Spleen (tissue), 13 donors: ENCODE measurements around the gene PNRC2. TPM values are rescaled to one million over a fixed set of nuclear protein-coding genes. Genes with fewer than 3 reads are reported as not detected.

Experiments
- DNase-seq: peaks from one replicate; pipeline ENCODE4 v3.0.0-alpha.2; 2020
- H3K27ac ChIP-seq, 8 donors: fragments of 200-600 bp; sonication (generic) in 7 of 8; 1 replicate in 4 of 8; 2 replicates in 4 of 8; pipeline versions ENCODE4 v1.5.0 to v1.8.0; 2016 to 2021; ENCODE audit warnings: inconsistent platforms in 4 of 8, mild to moderate bottlenecking in 4 of 8, moderate library complexity in 1 of 8
- H3K27me3 ChIP-seq, 7 donors: fragments of 200-600 bp; sonication (generic) in 6 of 7; replicated peaks in 1 of 7; 1 replicate in 4 of 7; 2 replicates in 3 of 7; pipeline versions ENCODE4 v1.5.0 to v1.8.0; 2016 to 2021; ENCODE audit warnings: inconsistent platforms in 3 of 7, mild to moderate bottlenecking in 1 of 7
- H3K36me3 ChIP-seq, 6 donors: fragments of 200-600 bp; sonication (generic) in 5 of 6; 1 replicate in 4 of 6; 2 replicates in 2 of 6; pipeline versions ENCODE4 v1.5.0 to v1.8.0; 2016 to 2021; ENCODE audit warnings: inconsistent platforms in 2 of 6
- H3K4me1 ChIP-seq, 6 donors: fragments of 200-600 bp; sonication (generic) in 5 of 6; 1 replicate in 3 of 6; 2 replicates in 3 of 6; pipeline versions ENCODE4 v1.5.0 to v1.8.0; 2016 to 2021; ENCODE audit warnings: inconsistent platforms in 3 of 6
- H3K4me3 ChIP-seq, 8 donors: fragments of 200-600 bp; sonication (generic) in 7 of 8; 1 replicate in 4 of 8; 2 replicates in 4 of 8; pipeline versions ENCODE4 v1.5.0 to v1.8.0; 2016 to 2021; ENCODE audit warnings: inconsistent platforms in 4 of 8, mild to moderate bottlenecking in 4 of 8, moderate library complexity in 2 of 8
- H3K9me3 ChIP-seq, 8 donors: fragments of 200-600 bp; sonication (generic) in 7 of 8; 1 replicate in 4 of 8; 2 replicates in 4 of 8; pipeline versions ENCODE4 v1.5.0 to v1.8.0; 2016 to 2021; ENCODE audit warnings: inconsistent platforms in 4 of 8
- POLR2A ChIP-seq, 3 donors: fragments of 450-650 bp; IDR thresholded peaks; one replicate each; pipeline ENCODE4 v1.5.1; 2017; ENCODE audit warnings: antibody characterized with exemption in 3 of 3, mild to moderate bottlenecking in 1 of 3
- POLR2AphosphoS5 ChIP-seq, 3 donors: sonication (generic); formaldehyde crosslinking; IDR thresholded peaks; one replicate each; pipeline ENCODE4 v1.5.1; 2017; ENCODE audit warnings: antibody characterized with exemption in 3 of 3
- WGBS, 5 donors: extraction: QIAGEN DNeasy Blood & Tissue Kit in 3 of 5; methylation state at CpG; one replicate each; pipeline versions ENCODE4 v1.1.5 to v1.1.7; 2013 to 2018; 5-methylcytosine and 5-hydroxymethylcytosine counted together
- intact Hi-C: fragments of 100-400 bp; cut with DNase I; formaldehyde crosslinking; loops from one replicate; pipeline ENCODE4 v1.15.0; 2023; ENCODE audit warnings: low total_unique reads
- long read RNA-seq, 2 donors: transcript quantifications; one replicate each; lab custom pipeline, GENCODE V29; 2026
- polyA plus RNA-seq, 3 donors: library from polyadenylated mRNA; stranded (reverse); fragments of 200-250 nt; gene quantifications; one replicate each; pipeline ENCODE4 v1.2.1, GENCODE V29; 2013
- total RNA-seq, 7 donors: library from RNA; depleted of rRNA in 3 of 7; stranded (reverse); fragments of >200 nt in 3 of 7; fragmentation: NEBNext Ultra II Directional in 4 of 7; extraction: Animal tissue kit (Norgen Biotek cat#: 25700) in 4 of 7; gene quantifications; one replicate each; pipeline versions ENCODE4 v1.1.0 to v1.2.1, GENCODE V29; 2016 to 2021
- TF ChIP-seq, protein P1 (sequence below), 11 experiments: fragments of 200-600 bp in 7 of 11; fragments of 450-650 bp in 4 of 11; sonication (generic) in 4 of 11; IDR thresholded peaks in 8 of 11; conservative IDR thresholded peaks in 3 of 11; 1 replicate in 7 of 11; 2 replicates in 4 of 11; pipeline versions ENCODE4 v1.4.0 to v1.8.0; 2016 to 2021; ENCODE audit warnings: antibody characterized with exemption in 11 of 11, inconsistent platforms in 4 of 11, mild to moderate bottlenecking in 1 of 11
- donor health status: healthy with polysubstance abuse.
- donor health status: DM: no; HTN: no; CAD: no; lungs with moderate emphysema.
- donor health status: DM: no; HTN: no; CAD: no.
- donor health status: Bipolar disorder and iron deficiency.
- donor health status: healthy.
- donor health status: DM: no; HTN: no; CAD: no.
- donor health status: DM: yes; HTN: yes; CAD: no.

The PNRC2 gene
- total RNA-seq (100 to 1,000 TPM in 6 of 7 donors, 10 to 100 TPM in 1; 87.3 to 127 (median 120) TPM), polyA plus RNA-seq (100 to 1,000 TPM in 2 of 3 donors, 10 to 100 TPM in 1; 83.0 to 114 (median 111) TPM)
- long read RNA-seq, donor 1, transcript PNRC2-201 (3 exons, 2,416 nt): major isoform, 108 of 170 reads
- long read RNA-seq, donor 1, transcript PNRC2-204 (2 exons, 171 nt): minor isoform, 5 of 170 reads
- long read RNA-seq, donor 1, partial matches to known transcripts: 35 of 170 reads
- long read RNA-seq, donor 1, other reads (novel, unspliced or antisense): 17 of 170 reads
- long read RNA-seq, donor 2, transcript PNRC2-201 (3 exons, 2,416 nt): major isoform, 100 of 118 reads
- long read RNA-seq, donor 2, transcript PNRC2-202 (3 exons, 814 nt): minor isoform, 5 of 118 reads
- long read RNA-seq, donor 2, partial matches to known transcripts: 7 of 118 reads
- long read RNA-seq, donor 2, other reads (novel, unspliced or antisense): 0 of 118 reads

DNA sequence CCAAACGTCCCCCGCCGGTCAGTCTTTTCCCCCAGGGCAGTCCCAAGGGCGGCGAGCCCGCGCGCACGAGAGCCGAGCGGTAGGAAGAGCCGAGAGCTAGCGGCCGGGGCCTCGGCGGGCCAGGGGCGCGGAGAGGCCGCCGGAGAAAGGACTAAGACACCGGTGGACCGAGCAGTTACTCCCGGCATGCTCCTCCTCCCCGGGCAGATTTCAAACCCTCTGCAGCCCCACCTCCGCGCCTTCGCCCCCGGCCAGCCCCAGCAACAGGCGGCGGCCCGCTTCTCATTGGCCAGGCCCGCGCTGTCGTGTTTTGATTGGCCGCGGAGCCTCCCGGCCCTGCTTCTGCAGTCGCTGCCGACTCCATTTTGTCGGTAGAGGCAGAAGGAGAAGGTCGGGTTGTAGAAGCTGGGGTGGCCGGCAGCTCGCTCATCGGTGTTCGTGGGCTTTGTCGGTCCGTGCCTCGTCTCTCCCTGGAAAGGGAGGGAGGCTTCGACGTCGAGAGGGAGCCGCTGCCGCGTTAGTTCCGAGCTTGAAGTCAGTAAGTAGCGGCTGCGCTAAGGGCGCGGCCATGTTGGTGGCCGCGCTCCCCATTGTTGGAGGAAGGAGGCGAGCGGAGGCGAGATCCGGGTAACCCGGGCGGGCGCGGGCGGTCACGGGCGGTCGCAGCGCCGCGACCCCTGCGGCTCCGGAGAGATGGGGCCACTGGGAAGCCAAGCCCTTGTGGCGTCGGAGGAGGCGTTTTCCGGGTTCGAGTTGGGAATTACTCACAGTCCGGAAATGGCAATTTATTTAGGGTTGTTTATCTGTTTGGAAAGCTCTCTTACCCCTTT is at the start of gene PNRC2:
TSS of gene PNRC2 (plus strand) at position 368 of the 830 bp plus-strand sequence. CDS start 1,630 bp downstream, outside the sequence.
- TF ChIP-seq, protein P1, sequence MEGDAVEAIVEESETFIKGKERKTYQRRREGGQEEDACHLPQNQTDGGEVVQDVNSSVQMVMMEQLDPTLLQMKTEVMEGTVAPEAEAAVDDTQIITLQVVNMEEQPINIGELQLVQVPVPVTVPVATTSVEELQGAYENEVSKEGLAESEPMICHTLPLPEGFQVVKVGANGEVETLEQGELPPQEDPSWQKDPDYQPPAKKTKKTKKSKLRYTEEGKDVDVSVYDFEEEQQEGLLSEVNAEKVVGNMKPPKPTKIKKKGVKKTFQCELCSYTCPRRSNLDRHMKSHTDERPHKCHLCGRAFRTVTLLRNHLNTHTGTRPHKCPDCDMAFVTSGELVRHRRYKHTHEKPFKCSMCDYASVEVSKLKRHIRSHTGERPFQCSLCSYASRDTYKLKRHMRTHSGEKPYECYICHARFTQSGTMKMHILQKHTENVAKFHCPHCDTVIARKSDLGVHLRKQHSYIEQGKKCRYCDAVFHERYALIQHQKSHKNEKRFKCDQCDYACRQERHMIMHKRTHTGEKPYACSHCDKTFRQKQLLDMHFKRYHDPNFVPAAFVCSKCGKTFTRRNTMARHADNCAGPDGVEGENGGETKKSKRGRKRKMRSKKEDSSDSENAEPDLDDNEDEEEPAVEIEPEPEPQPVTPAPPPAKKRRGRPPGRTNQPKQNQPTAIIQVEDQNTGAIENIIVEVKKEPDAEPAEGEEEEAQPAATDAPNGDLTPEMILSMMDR (IDR thresholded peaks at IDR 0.05 in 8 of 11, conservative IDR thresholded peaks at IDR 0.05 in 3 of 11): peak in 4 of 11 experiments; percentile 16 to 43 (median 32)
- TF ChIP-seq POLR2A (IDR thresholded peaks at IDR 0.05) (peak in 2 of 3 donors; percentile 77 to 80), POLR2AphosphoS5 (IDR thresholded peaks at IDR 0.05) (peak; percentile 97 to 99 (median 98))
- 0 to 1% (median 0%) methylated on average over 30 to 84 of the region's 84 CpGs for WGBS, 5 donors
- peaks cover 0 to 32% (median 13%) of the 10 kb centered on the region in 6 donors for H3K36me3 ChIP-seq
- H3K27me3 ChIP-seq: no peaks in the 10 kb centered on the region
- peak within 1 kb of the TSS; percentile 97 to 100 (median 99) for H3K27ac ChIP-seq
- peak; percentile 98 for DNase-seq
- H3K4me3 ChIP-seq: peak within 1 kb of the TSS; percentile 57 to 80 (median 68)
- H3K4me1 ChIP-seq: peaks cover 16 to 85% (median 56%) of the 10 kb centered on the region in 6 donors
- no peaks in the 10 kb centered on the region for H3K9me3 ChIP-seq
- intact Hi-C loops: no loop called here

- intact Hi-C loops: no loop called here
- Histone ChIP-seq H3K27me3 (no peaks in the 10 kb centered on the region), H3K36me3 (peaks cover 0 to 7% (median 0%) of the 10 kb centered on the region in 6 donors), H3K4me3 (peak overlapping the region in 5 of 8 donors; percentile 22 to 74 (median 50)), H3K9me3 (no peaks in the 10 kb centered on the region), H3K27ac (peak overlapping the region; percentile 27 to 90 (median 78)), H3K4me1 (peaks cover 12 to 98% (median 64%) of the 10 kb centered on the region in 6 donors)
- TF ChIP-seq POLR2A (IDR thresholded peaks at IDR 0.05) (no peak), POLR2AphosphoS5 (IDR thresholded peaks at IDR 0.05) (peak in 1 of 3 donors; percentile 53)
- no peak for DNase-seq
- 62 to 82% (median 73%) methylated on average over 7 to 8 of the region's 8 CpGs for WGBS, 5 donors
Observed at GRCh38 chr1:23910144-23910543, 49.5 kb upstream of the PNRC2 start.

GRCh38 chr1:23910553-23911246 is 48.9 kb upstream of the PNRC2 start:
- WGBS, 5 donors: 40 to 52% (median 51%) methylated on average over 11 of the region's 11 CpGs
- Histone ChIP-seq H3K27me3 (no peaks in the 10 kb centered on the region), H3K4me3 (peak overlapping the region in 7 of 8 donors; percentile 31 to 74 (median 46)), H3K4me1 (peaks cover 12 to 98% (median 63%) of the 10 kb centered on the region in 6 donors), H3K9me3 (no peaks in the 10 kb centered on the region), H3K36me3 (peaks cover 0 to 5% (median 0%) of the 10 kb centered on the region in 6 donors), H3K27ac (peak overlapping the region; percentile 27 to 90 (median 78))
- DNase-seq: no peak
- intact Hi-C loops: no loop called here
- TF ChIP-seq POLR2AphosphoS5 (IDR thresholded peaks at IDR 0.05) (peak in 1 of 3 donors; percentile 48), POLR2A (IDR thresholded peaks at IDR 0.05) (no peak)

DNA sequence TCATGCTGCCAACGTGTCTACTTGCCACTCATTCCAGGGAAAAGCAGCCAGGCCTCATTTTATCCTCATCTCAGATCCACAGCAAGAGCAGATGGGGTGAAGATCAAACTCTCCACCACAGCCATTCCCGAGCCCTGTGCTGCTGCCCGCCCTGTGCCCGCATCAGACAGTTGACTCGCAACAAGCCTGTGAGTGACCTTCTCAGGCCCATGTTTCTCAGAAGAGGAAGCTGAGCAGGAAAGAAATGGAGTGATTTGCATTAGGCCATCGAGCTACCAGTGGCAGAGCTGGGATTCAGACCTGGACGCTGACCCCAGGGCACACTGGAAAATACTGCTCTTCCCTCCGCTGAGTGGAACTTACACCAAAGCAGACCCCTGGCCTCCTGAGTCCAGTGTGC is 47.7 kb upstream of the PNRC2 start:
- peaks cover 19 to 98% (median 66%) of the 10 kb centered on the region in 6 donors for H3K4me1 ChIP-seq
- WGBS, 5 donors: 49 to 70% (median 61%) methylated on average over 7 to 8 of the region's 8 CpGs
- intact Hi-C loops: no loop called here

More for the DNA sequence above, 47.7 kb upstream of the PNRC2 start:
- H3K27ac ChIP-seq: peak overlapping the region in 7 of 8 donors; percentile 64 to 90 (median 79)
- TF ChIP-seq, protein P1 (IDR thresholded peaks at IDR 0.05 in 8 of 11, conservative IDR thresholded peaks at IDR 0.05 in 3 of 11): no peak
- TF ChIP-seq POLR2AphosphoS5 (IDR thresholded peaks at IDR 0.05) (peak in 1 of 3 donors; percentile 11), POLR2A (IDR thresholded peaks at IDR 0.05) (no peak)
- H3K9me3 ChIP-seq: no peaks in the 10 kb centered on the region
- DNase-seq: no peak
- H3K36me3 ChIP-seq: no peaks in the 10 kb centered on the region
- H3K27me3 ChIP-seq: no peaks in the 10 kb centered on the region
- H3K4me3 ChIP-seq: peak overlapping the region; percentile 31 to 74 (median 44)
